ENCODE measurements around the gene PHF23.
A peak's percentile ranks its signal among the peaks of the same experiment; 100 is the strongest.

The PHF23 gene

DNA sequence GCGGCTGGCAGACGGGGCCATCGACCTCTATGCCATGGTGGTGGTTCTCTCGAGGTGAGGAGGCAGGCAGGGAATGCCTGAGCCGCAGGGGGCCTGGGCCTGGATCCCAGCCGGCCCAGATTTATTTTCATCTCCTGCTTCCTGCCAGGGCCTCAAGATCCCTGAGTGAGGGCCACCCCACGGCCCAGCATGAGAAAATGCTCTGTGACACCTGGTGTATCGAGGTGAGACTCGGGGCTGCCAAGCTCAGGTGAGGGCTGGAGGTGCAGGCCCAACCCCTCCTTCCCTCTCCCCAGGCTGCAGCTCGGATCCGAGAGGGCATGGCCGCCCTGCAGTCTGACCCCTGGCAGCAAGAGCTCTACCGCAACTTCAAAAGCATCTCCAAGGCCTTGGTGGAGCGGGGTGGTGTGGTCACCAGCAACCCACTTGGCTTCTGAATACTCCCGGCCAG, 14.6 kb downstream of the PHF23 start:
- TF ChIP-seq REST (IDR thresholded peaks at IDR 0.05; ENCODE audit: insufficient read depth in 1 of 2, low read depth in 2 of 2, low read length in 2 of 2) (no peak), POLR2AphosphoS5 (IDR thresholded peaks at IDR 0.05; ENCODE audit: low read depth, low read length) (no peak; the same call in 1 of the 2 replicates), TAF1 (IDR thresholded peaks at IDR 0.05; ENCODE audit: borderline replicate concordance, insufficient read depth, low read length) (no peak), FOXP2 (optimal IDR thresholded peaks at IDR 0.05; ENCODE audit: borderline replicate concordance, extremely low read depth, extremely low read length, insufficient read depth) (no peak), SIN3A (IDR thresholded peaks at IDR 0.05; ENCODE audit: borderline replicate concordance, insufficient read depth, low read length) (no peak)

GRCh38 chr17:7224110-7224509, 15.1 kb downstream of the PHF23 start:
- no peak for TF ChIP-seq REST (IDR thresholded peaks at IDR 0.05; ENCODE audit: insufficient read depth in 1 of 2, low read depth in 2 of 2, low read length in 2 of 2)
- TF ChIP-seq POLR2AphosphoS5 (IDR thresholded peaks at IDR 0.05; ENCODE audit: low read depth, low read length): no peak; the same call in 1 of the 2 replicates
- no peak for TF ChIP-seq SIN3A (IDR thresholded peaks at IDR 0.05; ENCODE audit: borderline replicate concordance, insufficient read depth, low read length)
- TF ChIP-seq TAF1 (IDR thresholded peaks at IDR 0.05; ENCODE audit: borderline replicate concordance, insufficient read depth, low read length): no peak

DNA sequence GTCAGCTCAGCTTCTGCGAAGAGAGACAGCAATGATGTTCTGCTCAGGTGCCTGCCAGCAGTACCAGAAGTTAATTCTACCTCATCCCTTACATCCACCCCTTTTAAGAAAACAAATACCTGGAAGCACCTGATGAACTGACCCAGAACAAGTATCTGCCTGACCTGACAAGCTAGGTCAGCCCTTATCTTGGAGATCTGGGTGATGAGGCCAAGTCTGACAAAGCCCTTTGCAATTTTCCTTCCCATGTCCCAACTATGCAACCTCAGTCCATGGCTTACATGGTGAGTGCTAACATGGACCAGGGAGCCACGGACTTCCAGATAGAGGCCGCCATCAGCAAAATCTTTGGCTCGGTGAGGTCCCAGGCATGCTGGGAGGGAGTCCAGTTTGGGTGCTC, 15.9 kb downstream of the PHF23 start:
- TF ChIP-seq REST (IDR thresholded peaks at IDR 0.05; ENCODE audit: insufficient read depth in 1 of 2, low read depth in 2 of 2, low read length in 2 of 2): no peak
- no peak for TF ChIP-seq POLR2AphosphoS5 (IDR thresholded peaks at IDR 0.05; ENCODE audit: low read depth, low read length)
- no peak for TF ChIP-seq SIN3A (IDR thresholded peaks at IDR 0.05; ENCODE audit: borderline replicate concordance, insufficient read depth, low read length)
- TF ChIP-seq TAF1 (IDR thresholded peaks at IDR 0.05; ENCODE audit: borderline replicate concordance, insufficient read depth, low read length): no peak
- no peak for TF ChIP-seq FOXP2 (optimal IDR thresholded peaks at IDR 0.05; ENCODE audit: borderline replicate concordance, extremely low read depth, extremely low read length, insufficient read depth)

DNA sequence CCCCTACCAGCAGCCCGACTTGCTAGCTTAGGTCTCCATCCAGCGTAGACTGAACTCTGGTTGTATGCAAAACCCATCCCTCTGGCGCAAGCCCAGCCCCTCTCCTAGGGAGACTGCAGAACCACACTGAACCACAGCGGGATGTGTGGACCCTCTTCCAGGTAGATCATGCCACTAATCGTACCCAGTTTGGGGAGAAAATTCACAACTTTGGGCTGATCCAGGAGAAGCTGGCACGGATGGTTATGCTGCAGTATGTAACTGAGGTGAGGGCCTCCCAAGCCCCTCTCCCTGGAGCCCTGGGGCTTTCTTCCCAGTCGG, 16.3 kb downstream of the PHF23 start:
- no peak for TF ChIP-seq REST (IDR thresholded peaks at IDR 0.05; ENCODE audit: insufficient read depth in 1 of 2, low read depth in 2 of 2, low read length in 2 of 2)
- no peak for TF ChIP-seq TAF1 (IDR thresholded peaks at IDR 0.05; ENCODE audit: borderline replicate concordance, insufficient read depth, low read length)
- peak; percentile 42; the same call in 1 of the 2 replicates for TF ChIP-seq POLR2AphosphoS5 (IDR thresholded peaks at IDR 0.05; ENCODE audit: low read depth, low read length)

Data from PFSK-1 (cell line).